Karpas-422 (cell line): ENCODE measurements around the gene LUZP1. TPM values are rescaled to one million over a fixed set of nuclear protein-coding genes. Genes with fewer than 3 reads are reported as not detected.

Experiments
- DNase-seq: peaks from one replicate; pipeline ENCODE4 v3.0.0-alpha.2; 2015
- H2AFZ ChIP-seq: fragments of 200-600 bp; sonication (generic); 2 replicates; pipeline ENCODE4 v1.6.1; 2014; ENCODE audit warnings: antibody characterized with exemption, low read length, mixed read lengths
- H3K27ac ChIP-seq: fragments of 200-600 bp; sonication (generic); 2 replicates; pipeline ENCODE4 v1.5.1; 2014; ENCODE audit warnings: mild to moderate bottlenecking, low read length, moderate library complexity
- H3K27me3 ChIP-seq: fragments of 200-600 bp; sonication (generic); 2 replicates; pipeline ENCODE4 v1.6.1; 2014; ENCODE audit warnings: low read length, mixed read lengths
- H3K36me3 ChIP-seq: fragments of 200-600 bp; sonication (generic); 2 replicates; pipeline ENCODE4 v1.6.1; 2014; ENCODE audit warnings: low read length, mixed read lengths; ENCODE audit not compliant: insufficient read depth
- H3K4me1 ChIP-seq: fragments of 200-600 bp; sonication (generic); 2 replicates; pipeline ENCODE4 v1.6.1; 2014; ENCODE audit warnings: mild to moderate bottlenecking, low read length, mixed read lengths
- H3K4me2 ChIP-seq: fragments of 200-600 bp; sonication (generic); 2 replicates; pipeline ENCODE4 v1.6.1; 2014; ENCODE audit warnings: low read length, low read depth, mild to moderate bottlenecking; ENCODE audit not compliant: poor library complexity, severe bottlenecking
- H3K4me3 ChIP-seq: fragments of 200-600 bp; sonication (generic); 2 replicates; pipeline ENCODE4 v1.5.1; 2014; ENCODE audit warnings: mild to moderate bottlenecking, antibody characterized with exemption, low read length, mixed read lengths
- H3K79me2 ChIP-seq: fragments of 200-600 bp; sonication (generic); 2 replicates; pipeline ENCODE4 v1.6.1; 2014; ENCODE audit warnings: mild to moderate bottlenecking, low read length, mixed read lengths
- H3K9ac ChIP-seq: fragments of 200-600 bp; sonication (generic); 2 replicates; pipeline ENCODE4 v1.6.0; 2014; ENCODE audit warnings: low read length
- H3K9me2 ChIP-seq: fragments of 200-600 bp; sonication (generic), shearing (Covaris generic); replicated peaks from 2 replicates; pipeline ENCODE4 v1.6.0; 2014; ENCODE audit warnings: mild to moderate bottlenecking, low read length, moderate library complexity; ENCODE audit not compliant: insufficient read depth
- H3K9me3 ChIP-seq: fragments of 300-700, 200-600 bp; sonication (generic); 2 replicates; pipeline ENCODE4 v1.6.1; 2014; ENCODE audit warnings: low read length, mixed read lengths
- H4K20me1 ChIP-seq: fragments of 200-600 bp; sonication (generic); 2 replicates; pipeline ENCODE4 v1.6.1; 2014; ENCODE audit warnings: mild to moderate bottlenecking, antibody characterized with exemption, low read length, low read depth; ENCODE audit not compliant: insufficient read depth
- total RNA-seq: library from RNA; depleted of rRNA; stranded (reverse); fragments of >200 nt; shearing (Covaris generic); gene quantifications from 2 replicates; pipeline ENCODE4 v1.2.3, GENCODE V29; 2014; ENCODE audit warnings: low replicate concordance

The LUZP1 gene
- total RNA-seq, 1 experiment from 2014 or later, result 1.5 TPM

GRCh38 chr1:23159963-23160877, 8.4 kb downstream of the LUZP1 start:
- Histone ChIP-seq H4K20me1 (0 out of 2 replicates have a peak, but pooled peaks cover 1% of the 10 kb centered on the region), H3K79me2 (no peaks in the 10 kb centered on the region), H3K27me3 (no peaks in the 10 kb centered on the region), H2AFZ (no peak overlapping the region), H3K4me3 (no peak overlapping the region), H3K27ac (no peak overlapping the region), H3K4me2 (no peak overlapping the region), H3K9me2 (no peaks in the 10 kb centered on the region), H3K36me3 (no peaks in the 10 kb centered on the region), H3K9me3 (no peaks in the 10 kb centered on the region), H3K4me1 (no peaks in the 10 kb centered on the region), H3K9ac (no peak overlapping the region)
- no peak for DNase-seq

DNA sequence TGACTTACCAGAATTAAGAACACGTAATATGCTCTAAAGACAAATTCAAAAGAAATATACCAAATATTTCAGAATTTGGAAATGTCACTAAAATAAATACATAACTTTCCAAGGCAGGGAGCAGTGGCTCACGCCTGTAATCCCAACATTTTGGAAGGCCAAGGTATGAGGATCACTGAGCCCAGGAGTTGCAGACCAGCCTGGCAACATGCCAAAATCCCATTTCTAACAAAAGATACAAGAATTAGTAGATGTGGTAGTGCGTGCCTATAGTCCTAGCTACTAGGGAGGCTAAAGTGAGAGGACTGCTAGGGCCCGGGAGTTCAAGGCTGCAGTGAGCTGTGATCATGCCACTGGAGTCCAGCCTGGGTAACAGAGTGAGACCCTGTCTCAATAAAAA, 11.7 kb downstream of the LUZP1 start:
- Histone ChIP-seq H3K27me3 (no peaks in the 10 kb centered on the region), H3K27ac (no peak overlapping the region), H3K4me1 (no peaks in the 10 kb centered on the region), H3K9ac (no peak overlapping the region), H3K79me2 (no peaks in the 10 kb centered on the region), H2AFZ (no peak overlapping the region), H3K9me2 (no peaks in the 10 kb centered on the region), H3K4me3 (no peak overlapping the region), H3K4me2 (no peak overlapping the region), H4K20me1 (peaks cover 8% of the 10 kb centered on the region; the same call in 1 of the 2 replicates), H3K36me3 (no peaks in the 10 kb centered on the region), H3K9me3 (no peaks in the 10 kb centered on the region)
- DNase-seq, result no peak

- Histone ChIP-seq H3K4me3 (no peak overlapping the region), H2AFZ (no peak overlapping the region), H3K9me2 (no peaks in the 10 kb centered on the region), H3K79me2 (no peaks in the 10 kb centered on the region), H3K27ac (no peak overlapping the region), H3K4me1 (no peaks in the 10 kb centered on the region), H3K9ac (no peak overlapping the region), H3K36me3 (no peaks in the 10 kb centered on the region), H3K27me3 (no peaks in the 10 kb centered on the region), H3K4me2 (no peak overlapping the region), H3K9me3 (no peaks in the 10 kb centered on the region), H4K20me1 (peaks cover 8% of the 10 kb centered on the region; the same call in 1 of the 2 replicates)
- DNase-seq, result no peak
These were observed 15.5 kb downstream of the LUZP1 start for GRCh38 chr1:23152966-23153684.

- H3K36me3 ChIP-seq, result no peaks in the 10 kb centered on the region
- H3K4me1 ChIP-seq, result no peaks in the 10 kb centered on the region
- H4K20me1 ChIP-seq, result peaks cover 8% of the 10 kb centered on the region; the same call in 1 of the 2 replicates
- H3K27ac ChIP-seq, result no peak overlapping the region
- no peaks in the 10 kb centered on the region for H3K79me2 ChIP-seq
- H3K4me2 ChIP-seq, result no peak overlapping the region
- DNase-seq, result no peak
- H3K9ac ChIP-seq, result no peak overlapping the region
- H3K27me3 ChIP-seq, result no peaks in the 10 kb centered on the region
- no peaks in the 10 kb centered on the region for H3K9me2 ChIP-seq
- H3K9me3 ChIP-seq, result no peaks in the 10 kb centered on the region
- H2AFZ ChIP-seq, result no peak overlapping the region
- H3K4me3 ChIP-seq, result no peak overlapping the region
These were observed 17.9 kb downstream of the LUZP1 start for GRCh38 chr1:23150742-23151141.

DNA sequence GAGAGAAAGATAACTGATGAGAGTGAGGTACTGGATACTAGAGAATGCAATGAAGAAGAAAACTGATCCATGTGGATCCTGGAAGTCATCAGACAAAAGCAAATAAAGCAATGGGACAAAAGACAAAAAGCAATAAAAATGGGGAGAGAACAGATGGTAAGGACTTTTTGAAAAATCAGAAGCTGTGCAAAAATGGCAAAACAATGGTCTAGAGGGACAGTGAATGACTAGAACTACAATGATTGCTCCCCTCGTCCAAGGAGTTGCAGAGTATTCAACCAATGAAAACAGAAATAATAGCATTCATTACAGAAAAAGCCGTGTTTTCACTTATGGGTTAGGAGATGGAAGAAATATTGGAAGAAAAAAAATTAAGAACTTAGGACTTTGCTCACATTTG, 18.5 kb downstream of the LUZP1 start:
- Histone ChIP-seq H3K36me3 (no peaks in the 10 kb centered on the region), H3K4me1 (no peaks in the 10 kb centered on the region), H3K9ac (no peak overlapping the region), H3K9me3 (no peaks in the 10 kb centered on the region), H3K4me3 (no peak overlapping the region), H3K27me3 (no peaks in the 10 kb centered on the region), H3K79me2 (no peaks in the 10 kb centered on the region), H3K4me2 (no peak overlapping the region), H2AFZ (no peak overlapping the region), H3K9me2 (no peaks in the 10 kb centered on the region), H4K20me1 (peaks cover 6% of the 10 kb centered on the region; the same call in 1 of the 2 replicates), H3K27ac (no peak overlapping the region)
- no peak for DNase-seq

GRCh38 chr1:23149114-23149513, 19.5 kb downstream of the LUZP1 start:
- Histone ChIP-seq H2AFZ (no peak overlapping the region), H3K27ac (no peak overlapping the region), H3K27me3 (no peaks in the 10 kb centered on the region), H3K9me3 (no peaks in the 10 kb centered on the region), H3K9me2 (no peaks in the 10 kb centered on the region), H3K4me3 (no peak overlapping the region), H3K79me2 (no peaks in the 10 kb centered on the region), H4K20me1 (peaks cover 5% of the 10 kb centered on the region; the same call in 1 of the 2 replicates), H3K36me3 (no peaks in the 10 kb centered on the region), H3K4me2 (no peak overlapping the region), H3K9ac (no peak overlapping the region), H3K4me1 (no peaks in the 10 kb centered on the region)
- no peak for DNase-seq

- Histone ChIP-seq H3K9ac (no peak overlapping the region), H3K27me3 (no peaks in the 10 kb centered on the region), H3K36me3 (no peaks in the 10 kb centered on the region), H4K20me1 (peaks cover 5% of the 10 kb centered on the region; the same call in 1 of the 2 replicates), H3K9me3 (no peaks in the 10 kb centered on the region), H3K4me1 (no peaks in the 10 kb centered on the region), H3K79me2 (no peaks in the 10 kb centered on the region), H3K4me3 (no peak overlapping the region), H2AFZ (no peak overlapping the region), H3K4me2 (no peak overlapping the region), H3K9me2 (no peaks in the 10 kb centered on the region), H3K27ac (no peak overlapping the region)
- no peak for DNase-seq
These were observed 20.6 kb downstream of the LUZP1 start for GRCh38 chr1:23148084-23148483.

GRCh38 chr1:23140940-23141596, 27.6 kb downstream of the LUZP1 start:
- Histone ChIP-seq H3K9me2 (no peaks in the 10 kb centered on the region), H3K9ac (no peak overlapping the region), H4K20me1 (0 out of 2 replicates have a peak, but pooled peaks cover 3% of the 10 kb centered on the region), H3K4me3 (no peak overlapping the region), H3K27ac (no peak overlapping the region), H3K27me3 (no peaks in the 10 kb centered on the region), H2AFZ (no peak overlapping the region), H3K4me1 (no peaks in the 10 kb centered on the region), H3K4me2 (no peak overlapping the region), H3K36me3 (no peaks in the 10 kb centered on the region), H3K9me3 (no peaks in the 10 kb centered on the region), H3K79me2 (no peaks in the 10 kb centered on the region)
- DNase-seq, result no peak
